Measurements from ENCODE around the gene ILDR2. TPM values are rescaled to one million over a fixed set of nuclear protein-coding genes. Genes with fewer than 3 reads are reported as not detected.

Gene ILDR2
- total RNA-seq, 1 donor from 2014 or later, result 0.13 TPM

DNA sequence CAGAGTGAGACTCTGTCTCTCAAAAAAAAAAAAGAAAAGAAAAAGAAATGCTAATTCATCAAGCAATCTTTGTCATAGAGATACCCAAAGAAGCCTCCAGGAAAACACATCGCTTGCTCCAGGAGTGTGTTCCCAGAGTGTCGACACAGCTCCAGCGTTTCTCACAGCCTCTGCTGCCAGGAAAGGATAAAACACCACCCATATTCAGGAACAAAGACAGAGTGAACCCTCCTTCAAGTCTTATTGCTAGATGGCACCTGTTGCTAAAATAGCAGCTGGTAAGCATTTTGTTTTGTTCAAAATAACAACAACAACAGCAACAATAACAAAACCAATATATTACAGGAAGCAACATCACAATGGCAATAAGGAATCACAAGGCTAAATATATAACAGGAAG is 3.1 kb downstream of the ILDR2 start:
- no peak for DNase-seq (ENCODE audit: low read depth)

DNA sequence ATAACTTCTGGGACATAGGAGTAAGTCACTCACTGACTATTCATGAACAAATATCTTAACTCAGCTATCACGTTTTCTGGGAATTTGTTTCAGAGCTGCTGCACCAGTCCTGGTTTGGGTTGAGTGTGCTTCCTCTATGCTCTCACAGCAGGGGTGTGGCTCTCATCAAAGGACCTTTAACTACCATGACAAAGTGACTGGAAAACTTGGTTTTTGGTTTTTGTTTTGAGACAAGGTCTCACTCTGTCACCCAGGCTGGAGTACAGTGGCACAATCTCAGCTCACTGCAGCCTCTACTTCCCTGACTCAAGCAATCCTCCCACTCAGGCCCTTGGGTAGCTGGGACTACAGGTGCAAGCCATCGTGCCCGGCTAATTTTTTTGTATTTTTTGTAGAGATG is 4.1 kb downstream of the ILDR2 start:
- DNase-seq (ENCODE audit: low read depth), result no peak

DNA sequence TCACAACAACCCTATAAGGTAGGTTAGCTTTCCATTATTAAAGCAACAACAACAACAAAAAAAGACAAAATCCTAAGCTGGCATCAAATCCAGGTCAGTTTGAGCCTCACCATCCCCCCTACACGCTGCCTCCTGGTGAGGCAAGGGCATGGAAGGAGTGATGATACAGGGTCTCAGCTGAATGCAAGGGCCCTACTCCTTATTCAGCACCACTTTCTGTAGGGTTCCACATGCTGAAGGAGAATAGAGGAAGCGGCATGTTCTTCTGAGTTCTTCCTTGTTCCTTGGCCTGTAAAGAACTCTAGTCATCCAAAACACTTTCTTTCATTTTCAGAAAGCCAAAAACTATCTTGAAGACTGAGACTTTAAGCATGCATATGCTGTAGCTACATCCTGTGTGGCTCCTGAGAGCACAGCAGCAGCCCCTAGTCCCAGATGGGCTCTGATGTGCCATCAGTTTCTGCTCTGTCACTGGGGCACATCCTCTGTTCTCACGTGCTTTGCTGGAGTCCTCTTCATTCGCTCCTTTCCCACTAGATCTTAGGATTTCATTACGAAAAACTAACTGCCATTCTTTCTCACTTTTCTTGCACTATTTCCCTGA is 6.2 kb downstream of the ILDR2 start:
- no peak for DNase-seq (ENCODE audit: low read depth)

DNA sequence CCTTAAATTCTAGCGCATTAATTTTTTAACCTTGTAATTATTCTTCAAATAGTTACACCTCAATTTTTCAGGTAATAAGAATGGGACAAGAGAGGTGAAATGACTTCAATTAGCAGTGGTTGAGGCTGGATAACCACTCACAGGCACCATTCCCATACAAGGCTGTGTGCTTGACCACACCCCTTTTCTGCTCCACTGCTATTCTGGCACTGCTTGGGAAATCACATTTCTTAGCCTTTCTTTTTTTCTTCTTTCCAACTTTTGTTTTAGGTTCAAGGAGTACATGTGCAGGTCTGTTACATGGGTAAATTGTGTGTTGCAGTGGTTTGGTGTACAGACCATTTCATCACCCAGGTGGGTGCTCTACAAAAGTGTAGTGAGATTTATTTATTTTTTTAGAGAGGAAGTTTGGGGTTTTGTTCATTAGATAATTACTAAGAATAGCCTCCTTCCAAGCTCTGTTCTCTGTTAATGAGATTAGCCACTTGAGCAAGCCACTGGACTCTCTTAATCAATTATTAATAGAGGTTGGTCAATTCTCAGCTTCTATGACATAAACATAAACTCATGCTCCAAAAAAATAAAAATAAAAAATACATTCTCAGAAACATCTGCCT is 14.4 kb downstream of the ILDR2 start:
- DNase-seq (ENCODE audit: low read depth), result no peak

DNA sequence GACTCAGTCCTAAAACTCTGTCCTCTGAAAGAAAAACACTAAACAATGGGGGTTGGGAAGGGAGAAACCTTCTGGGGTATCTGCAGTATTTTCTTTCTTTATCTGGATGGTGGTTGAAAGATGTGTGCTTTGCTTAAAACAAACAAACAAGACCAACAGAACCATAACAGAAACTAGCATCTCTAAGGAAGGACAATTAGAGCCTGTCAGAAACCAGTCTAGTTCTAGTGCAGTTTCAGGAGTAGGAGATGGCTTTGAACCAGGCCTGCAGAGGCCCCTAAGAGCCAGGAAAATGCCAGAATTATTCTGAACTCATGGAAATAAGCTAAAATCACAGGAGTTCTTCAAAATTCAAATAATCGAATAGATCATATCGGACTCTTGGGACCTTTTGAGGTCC is 18.5 kb downstream of the ILDR2 start:
- no peak for DNase-seq (ENCODE audit: low read depth)

DNA sequence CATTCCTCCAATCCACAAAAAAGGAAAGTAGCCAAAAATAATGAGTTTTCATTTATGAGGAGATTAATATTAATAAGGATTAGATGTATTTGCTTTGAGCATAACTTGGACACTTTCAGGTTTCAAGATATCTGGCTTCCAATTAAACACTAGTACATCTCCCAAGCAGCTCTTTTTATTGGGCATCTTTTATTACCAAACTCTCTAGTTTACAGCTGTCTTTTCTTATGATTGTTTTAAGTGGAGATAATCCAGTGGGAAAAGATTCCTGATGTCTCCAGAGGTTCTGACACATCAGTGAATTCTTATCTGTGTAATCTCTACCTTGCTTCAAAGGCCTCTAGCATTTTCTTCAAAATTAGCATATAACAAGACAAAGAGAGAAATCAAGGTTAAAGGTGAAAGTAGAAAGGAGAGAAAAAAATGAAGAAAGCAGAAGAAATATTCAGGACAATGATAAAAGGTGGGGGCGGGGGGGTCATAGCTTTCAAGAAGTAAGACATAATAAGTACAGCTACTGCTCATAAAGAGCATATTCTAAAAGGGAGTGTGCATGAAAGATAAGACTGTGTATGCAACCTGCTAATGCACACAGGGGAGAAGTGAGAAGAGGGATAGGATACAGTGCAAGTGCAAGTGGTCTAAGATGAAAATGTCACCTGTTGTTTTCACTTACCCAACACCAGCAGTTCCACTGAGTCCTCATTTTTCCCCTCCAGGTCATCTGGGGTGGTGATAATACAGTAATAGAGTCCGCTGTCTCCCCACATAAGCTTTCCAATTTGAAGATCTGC is 19.1 kb downstream of the ILDR2 start:
- DNase-seq (ENCODE audit: low read depth), result no peak

DNA sequence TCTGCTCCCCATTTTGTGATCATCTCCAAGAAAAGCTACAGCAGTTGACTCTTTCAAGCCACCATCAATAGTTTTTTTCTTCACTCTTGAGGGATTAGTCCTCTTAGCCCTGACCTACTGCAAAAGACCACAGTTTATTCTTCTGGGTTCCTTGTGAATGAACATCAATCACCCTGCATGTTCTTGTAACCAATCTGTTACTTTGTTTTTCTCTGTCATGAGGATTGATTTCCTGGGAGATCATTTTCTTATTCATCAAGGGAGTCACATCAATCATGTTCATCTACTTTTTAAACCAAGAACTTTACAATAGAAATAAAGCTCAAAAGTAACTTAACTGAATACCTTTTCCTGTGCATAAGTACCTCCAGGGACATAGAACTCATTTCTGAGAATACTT is 21.8 kb downstream of the ILDR2 start:
- no peak for DNase-seq (ENCODE audit: low read depth)

DNA sequence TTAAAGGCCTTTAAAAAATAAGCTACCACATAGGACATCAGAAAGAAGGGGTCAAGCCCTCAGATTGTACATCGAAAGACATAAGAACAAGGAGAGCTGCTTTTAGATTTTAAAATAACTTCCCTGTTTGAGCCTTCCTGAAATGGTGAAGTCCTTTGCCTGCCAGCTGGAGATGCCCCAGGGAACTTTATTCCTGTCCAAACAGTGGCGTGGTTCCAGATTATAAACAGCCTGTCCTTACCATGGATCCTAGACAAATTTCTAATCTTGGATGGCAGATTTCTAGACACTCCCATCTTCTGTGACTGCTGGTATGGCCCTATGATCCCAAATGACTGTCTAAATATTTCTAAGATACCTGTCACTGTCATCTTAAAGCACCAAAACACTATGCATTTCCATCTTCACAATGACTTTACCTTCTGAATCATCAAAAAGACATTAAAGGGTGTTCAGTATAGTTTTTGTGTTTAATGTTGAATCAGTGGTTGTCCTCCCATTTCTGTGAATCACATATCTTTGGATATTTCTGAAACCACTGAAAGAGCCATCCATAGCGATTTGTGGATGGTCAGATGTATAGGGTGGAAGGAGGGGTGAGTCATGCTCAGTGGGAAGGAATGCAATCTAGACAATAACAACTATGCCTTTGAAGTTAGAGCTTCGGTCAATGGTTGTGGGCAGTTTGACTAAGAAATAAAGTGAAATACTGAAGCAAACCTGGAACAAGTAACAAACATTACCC is 23.2 kb downstream of the ILDR2 start:
- DNase-seq (ENCODE audit: low read depth), result peak; percentile 58

DNA sequence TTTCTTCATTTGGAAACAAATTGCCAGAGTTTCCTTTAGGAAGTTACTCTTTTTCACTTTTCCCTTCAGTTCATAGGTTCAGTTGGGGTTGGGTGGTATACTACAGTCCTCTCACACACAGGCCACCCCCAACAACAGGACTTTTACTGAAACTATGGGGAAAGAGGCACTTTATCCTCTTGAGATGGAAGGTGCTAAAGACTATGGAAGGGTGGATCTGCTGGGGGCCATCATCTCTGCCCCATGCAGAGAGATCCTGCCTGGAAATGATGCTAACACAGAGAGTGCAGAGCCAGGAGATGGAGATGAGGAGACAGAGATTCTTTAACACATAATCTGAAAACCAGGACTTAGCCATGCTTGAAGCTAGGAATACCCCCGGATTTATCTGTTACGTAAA is 24.3 kb downstream of the ILDR2 start:
- DNase-seq (ENCODE audit: low read depth), result no peak

DNA sequence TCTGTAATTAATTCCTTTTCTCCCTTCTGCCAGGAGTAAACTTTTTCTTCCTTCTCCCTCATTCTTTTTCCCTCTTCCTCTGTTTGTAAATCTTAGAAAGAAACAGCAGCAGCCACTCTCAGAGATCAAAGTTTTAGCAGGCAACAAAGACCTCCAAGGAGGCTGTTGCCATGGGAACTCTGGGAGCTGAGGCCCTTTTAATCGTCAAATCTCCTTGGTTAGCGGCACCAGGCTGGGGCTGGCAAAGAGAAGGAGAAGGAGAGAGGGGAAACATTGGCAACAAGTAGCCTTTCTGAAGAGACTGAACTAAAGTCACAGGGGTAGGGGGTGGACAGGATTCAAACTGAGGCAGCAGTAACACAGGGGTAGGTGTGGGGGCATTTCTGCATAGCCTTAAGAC is 25.2 kb downstream of the ILDR2 start:
- DNase-seq (ENCODE audit: low read depth), result no peak

DNA sequence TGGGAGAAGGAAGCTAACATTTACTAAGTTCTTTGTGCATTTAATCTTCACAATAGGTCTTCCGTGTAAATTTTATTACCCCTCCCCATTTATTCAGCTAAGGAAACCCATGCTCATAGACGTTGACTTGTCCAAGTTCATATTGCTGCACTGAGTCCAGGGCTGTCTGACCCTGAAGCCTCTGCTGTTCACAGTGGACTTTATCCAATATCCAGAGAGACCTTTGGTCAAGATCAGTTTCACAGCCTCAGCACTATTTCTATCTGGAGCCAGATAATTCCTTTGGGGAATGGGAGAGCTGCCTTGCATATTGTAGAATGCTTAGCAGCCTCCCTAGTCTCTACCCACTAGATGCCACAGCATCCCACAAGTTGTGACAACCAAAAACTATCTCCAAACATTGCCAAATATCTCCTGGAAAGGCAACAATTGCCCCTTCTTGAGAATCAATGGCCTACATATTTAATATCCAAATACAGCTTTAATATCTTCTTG is 26.4 kb downstream of the ILDR2 start:
- peak; percentile 75 for DNase-seq (ENCODE audit: low read depth)

DNA sequence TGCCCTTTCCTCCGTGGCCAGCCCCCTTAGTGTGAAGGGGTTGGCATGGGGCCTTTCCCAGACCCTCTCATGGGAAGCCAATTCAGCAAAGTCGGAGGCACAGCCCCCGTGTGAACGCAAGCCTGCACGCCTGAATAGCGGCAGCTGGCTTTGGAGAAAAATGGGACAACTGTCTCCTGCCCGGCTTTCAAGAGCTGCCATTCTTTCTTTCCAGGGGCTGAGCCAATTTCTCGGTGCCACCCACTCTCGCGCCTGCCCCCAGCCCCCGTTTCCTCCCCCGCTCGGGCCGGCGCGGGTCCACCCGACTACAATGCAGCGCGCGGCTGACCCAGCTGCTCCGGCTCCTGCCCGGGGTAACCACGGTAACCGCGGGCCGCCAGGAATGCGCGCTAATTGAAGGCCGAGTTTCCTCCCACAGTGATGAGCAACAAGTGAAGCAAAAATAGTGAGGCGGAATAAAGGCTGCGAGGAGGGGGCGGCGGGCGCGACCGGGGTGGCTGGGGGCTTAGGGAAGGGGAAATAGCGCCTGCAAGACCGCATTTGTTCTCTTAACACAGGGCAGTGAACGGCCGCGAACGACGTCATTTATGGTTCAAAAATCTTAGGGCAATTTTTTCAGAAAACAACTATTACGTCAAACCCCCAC is 27.8 kb downstream of the ILDR2 start:
- peak; percentile 91 for DNase-seq (ENCODE audit: low read depth)

DNA sequence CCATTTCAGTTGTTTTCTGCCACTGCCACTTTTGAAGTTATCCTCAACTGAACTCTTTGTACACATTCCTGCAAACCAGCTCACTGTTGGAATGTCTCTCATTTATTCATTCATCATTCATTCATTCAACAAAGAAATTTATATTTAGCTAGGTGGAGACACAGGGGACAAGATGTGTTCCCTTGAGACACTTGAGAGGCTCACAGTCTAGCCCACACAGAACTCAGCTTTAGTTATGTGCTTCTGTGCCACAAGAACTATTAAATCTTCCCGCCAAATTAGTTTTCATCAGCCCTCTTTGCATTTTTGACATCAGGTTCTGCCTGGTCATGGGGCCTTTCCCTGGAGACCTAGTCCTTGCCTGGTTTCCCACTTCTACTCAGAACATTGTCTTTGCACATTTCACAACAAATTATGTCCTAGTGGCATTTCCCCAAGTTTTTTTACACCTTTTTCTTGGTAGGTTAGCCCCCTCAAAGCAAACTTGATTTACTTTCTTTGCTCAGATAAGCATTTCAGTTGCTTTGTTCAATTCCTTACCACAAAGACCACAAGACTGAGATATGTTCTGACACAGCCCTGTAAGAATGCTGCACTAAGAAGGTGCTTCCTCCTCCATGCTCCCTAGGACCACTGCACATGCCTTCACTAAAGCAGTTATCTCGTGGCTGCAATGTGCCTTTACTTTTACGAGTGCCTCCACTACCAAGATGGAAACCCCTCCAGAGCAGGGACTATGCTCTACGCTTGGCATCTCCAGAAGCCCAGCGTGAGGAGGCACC is 31.0 kb downstream of the ILDR2 start:
- peak; percentile 57 for DNase-seq (ENCODE audit: low read depth)

DNA sequence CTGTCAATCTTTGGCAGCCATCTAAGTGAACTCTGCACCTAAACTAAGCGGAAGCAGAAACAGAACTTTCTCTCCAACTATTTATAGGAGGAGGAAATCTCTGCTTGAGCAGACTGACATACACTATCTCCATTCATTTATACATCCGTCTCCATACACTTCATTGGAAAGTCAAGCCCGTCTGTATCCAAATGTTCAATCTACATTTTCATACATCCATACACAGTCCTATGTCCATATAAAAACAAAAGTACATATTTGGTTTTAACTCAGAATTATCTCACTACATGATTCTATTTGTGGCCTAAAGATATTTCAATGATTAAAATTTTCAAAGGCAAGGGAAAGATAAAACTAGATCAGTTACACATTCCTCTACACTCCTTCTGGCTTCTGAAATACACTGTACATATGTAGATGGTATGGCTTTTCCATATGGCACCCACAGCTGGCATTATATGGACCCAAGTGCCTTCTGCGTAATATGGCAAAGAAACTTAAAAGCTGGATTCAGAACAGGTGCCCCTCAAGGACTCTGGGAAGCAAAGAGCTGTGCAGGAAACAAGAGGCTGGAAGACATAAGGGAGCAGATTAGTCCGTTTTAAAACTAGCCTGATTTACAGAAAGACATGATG is 35.5 kb downstream of the ILDR2 start:
- DNase-seq (ENCODE audit: low read depth), result no peak

DNA sequence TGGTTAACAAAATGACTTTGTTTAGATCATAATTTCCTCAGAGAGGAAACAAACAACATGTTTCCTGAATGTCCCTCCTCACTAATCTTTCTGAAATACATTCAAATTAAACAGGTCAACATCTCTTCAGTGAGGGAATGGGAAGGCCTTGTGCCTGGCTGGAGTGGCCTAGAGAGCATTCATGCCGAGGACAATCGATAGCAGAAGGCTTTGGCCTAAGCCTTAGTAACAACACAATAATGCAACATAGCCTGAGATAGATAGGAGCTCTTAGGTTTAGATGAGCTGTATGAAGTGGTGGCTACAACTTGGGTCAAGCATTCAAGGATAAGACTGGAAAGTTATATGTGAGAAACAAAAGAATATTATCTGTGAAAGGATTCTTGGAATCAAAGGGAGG is 37.4 kb downstream of the ILDR2 start:
- no peak for DNase-seq (ENCODE audit: low read depth)

DNA sequence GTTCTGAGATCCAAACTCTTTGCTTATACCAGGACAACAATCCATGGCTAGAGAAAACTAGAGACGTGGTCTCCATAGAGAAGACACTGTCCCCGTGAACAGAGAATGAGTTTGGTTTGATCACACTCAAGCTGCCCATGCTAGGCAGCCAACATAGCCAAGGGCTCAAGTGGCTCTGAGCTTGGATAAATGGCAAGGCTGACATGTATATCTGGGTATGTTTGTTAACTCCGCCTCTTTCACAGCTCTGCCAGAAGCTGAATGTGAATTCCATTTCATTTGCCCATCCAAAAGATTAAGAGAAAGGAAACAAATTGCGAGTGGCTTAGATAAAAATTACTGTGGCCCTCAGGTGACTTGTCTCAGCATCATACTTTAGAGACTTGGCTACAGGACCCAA is 38.0 kb downstream of the ILDR2 start:
- DNase-seq (ENCODE audit: low read depth), result no peak

DNA sequence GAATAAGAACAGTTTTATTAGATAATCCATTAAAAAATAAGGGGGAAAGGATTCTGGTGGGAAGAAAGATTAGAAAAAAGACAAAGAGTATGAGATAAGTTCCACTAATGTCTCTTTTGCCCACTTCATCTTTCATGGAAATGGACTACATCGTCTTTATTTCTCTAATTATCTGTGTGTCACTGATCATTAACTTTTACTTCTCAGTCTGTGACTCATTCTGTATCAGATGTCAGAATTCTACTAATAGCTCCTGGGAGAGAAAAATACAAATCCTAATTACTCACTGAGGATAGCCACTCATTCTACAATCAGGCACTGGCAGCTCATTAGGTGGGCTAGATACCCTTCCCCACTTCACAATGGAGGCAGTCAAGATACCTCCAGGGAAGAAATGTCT is 41.7 kb downstream of the ILDR2 start:
- DNase-seq (ENCODE audit: low read depth), result peak; percentile 28

DNA sequence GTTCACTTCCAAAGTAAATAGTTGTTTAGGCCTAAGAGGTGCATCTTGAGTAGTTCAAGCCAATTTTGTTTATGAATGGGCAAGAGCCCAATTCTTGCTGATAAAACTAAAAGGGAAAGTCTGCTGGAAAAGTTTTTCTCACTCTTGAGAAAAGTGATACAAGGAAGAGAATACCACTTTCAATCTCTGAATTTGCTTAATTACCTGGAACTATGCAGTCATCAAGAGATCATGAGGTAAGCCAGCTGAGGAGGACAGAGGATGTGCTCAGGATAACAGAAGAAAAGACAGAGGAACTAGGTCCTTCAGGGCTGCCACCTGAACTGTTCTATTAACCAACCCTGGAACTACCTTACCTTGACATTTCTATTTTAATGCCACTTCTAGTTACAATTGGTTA is 42.2 kb downstream of the ILDR2 start:
- no peak for DNase-seq (ENCODE audit: low read depth)

DNA sequence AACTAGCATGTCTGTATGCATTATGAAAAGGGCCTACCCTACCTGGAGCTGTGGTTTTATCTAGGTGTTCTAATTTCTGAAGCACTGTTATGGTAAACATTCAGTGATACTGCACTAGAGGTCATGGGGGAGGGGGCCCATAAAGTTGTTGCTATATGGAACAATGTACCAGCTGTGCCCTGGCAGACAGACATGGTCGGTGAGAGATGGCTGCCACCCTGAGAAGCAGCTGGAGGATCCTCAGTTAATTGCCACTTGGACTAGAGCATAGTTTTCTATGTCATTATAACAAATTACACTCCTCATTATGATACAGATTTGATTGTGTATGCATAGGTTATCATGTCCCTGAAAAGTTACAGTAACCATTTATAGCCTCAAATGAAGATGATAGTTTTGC is 45.4 kb downstream of the ILDR2 start:
- DNase-seq (ENCODE audit: low read depth), result no peak

DNA sequence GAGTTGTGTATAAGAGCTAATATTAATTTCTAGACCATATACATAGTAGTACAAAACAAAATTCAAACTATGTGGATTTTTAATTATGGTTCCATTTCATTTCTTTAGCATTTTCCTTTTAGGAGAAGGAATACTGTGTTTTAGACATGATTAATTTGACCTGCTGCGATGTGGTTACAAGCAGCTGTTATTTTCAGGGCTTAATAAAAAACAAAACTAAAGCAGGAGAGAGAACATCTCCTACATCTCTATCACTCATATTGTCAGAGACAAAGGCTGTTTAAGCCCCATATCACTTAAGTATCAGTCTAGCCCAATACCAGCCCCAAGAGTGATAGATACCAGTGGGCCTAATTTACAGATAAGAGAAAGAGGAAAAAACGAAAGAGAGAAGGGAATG is 47.6 kb downstream of the ILDR2 start:
- peak; percentile 35 for DNase-seq (ENCODE audit: low read depth)

Measured in myocyte (in vitro differentiated cells).